ENCODE data around the gene ERAL1. TPM values are rescaled to one million over a fixed set of nuclear protein-coding genes. Genes with fewer than 3 reads are reported as not detected.

ERAL1 gene
- polyA plus RNA-seq, 3 donors, result 27.7 to 34.5 (median 33.8) TPM

DNA sequence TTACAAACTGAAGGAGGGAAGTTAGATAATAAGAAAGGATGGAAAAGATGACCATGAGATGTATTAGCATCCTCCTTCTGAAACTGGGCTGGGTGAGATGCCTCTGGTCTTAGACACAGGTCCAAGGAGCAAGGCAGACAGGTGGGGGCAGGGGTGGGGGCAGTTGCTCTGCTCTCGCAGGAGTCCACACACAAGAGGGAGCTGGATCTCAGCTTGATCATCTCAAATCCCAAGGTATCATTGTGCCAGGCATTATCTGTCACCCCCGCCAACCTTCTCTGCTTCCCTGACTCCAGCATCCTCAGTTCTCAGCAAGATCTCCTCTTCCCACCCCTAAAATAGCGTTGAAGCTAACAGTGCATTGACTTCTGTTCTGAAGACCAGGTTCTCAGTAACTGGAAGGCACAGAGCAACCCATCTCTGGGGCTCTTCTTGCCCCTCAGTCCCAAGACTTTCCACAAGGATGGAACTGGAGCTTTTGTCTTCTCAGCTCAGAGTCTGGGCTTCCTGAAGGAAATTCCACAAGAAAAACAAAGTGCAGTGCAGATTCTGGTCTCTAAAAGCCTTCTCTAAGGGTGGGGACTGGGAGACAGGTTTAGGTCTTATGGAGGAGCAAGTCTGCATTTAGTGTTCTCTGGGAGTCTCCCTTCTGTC, 41.1 kb downstream of the ERAL1 start:
- no peak for DNase-seq
- intact Hi-C loops (cut with micrococcal nuclease), result loop anchor here in 1 of 2 donors (5.0 kb wide), 1 partner anchor 179 kb away; the partner anchor contains the start of genes RAB34 and RPL23A
- H3K27ac ChIP-seq (ENCODE audit: low read depth in 1 of 2, low read length in 2 of 2), result peak overlapping the region in 1 of 2 donors; percentile 90
- H3K9me3 ChIP-seq (replicated peaks in 1 of 2; ENCODE audit: control insufficient read depth in 1 of 2, insufficient read depth in 1 of 2, low read length in 2 of 2), result no peaks in the 10 kb centered on the region
- peak overlapping the region; percentile 92 to 93 for H3K4me3 Mint-ChIP-seq
- no peak overlapping the region for H2AFZ ChIP-seq (ENCODE audit: insufficient read depth, low read depth, low read length, poor library complexity, severe bottlenecking)
- H3K27ac Mint-ChIP-seq, result peak overlapping the region; percentile 85 to 96 (median 93)
- H3K9ac ChIP-seq (ENCODE audit: insufficient read depth, low read length, poor library complexity, severe bottlenecking), result peak overlapping the region; percentile 91
- peak overlapping the region; percentile 92 for H3K4me2 ChIP-seq (replicated peaks; ENCODE audit: extremely low read depth, low read length, poor library complexity, severe bottlenecking)
- WGBS (ENCODE audit: insufficient coverage), result 63% methylated on average over 2 of the region's 3 CpGs
- H3K79me2 ChIP-seq (ENCODE audit: insufficient read depth, low read length), result peaks cover 83% of the 10 kb centered on the region
- H3K9me3 Mint-ChIP-seq, result peaks cover 0 to 2% (median 0%) of the 10 kb centered on the region in 7 donors
- H3K36me3 Mint-ChIP-seq, result peaks cover 17 to 22% of the 10 kb centered on the region in 2 donors
- H3K4me1 Mint-ChIP-seq, result peaks cover 58% of the 10 kb centered on the region
- H4K20me1 ChIP-seq (ENCODE audit: insufficient read depth, low read length), result peaks cover 36% of the 10 kb centered on the region
- peaks cover 4 to 12% of the 10 kb centered on the region in 2 donors for H3K36me3 ChIP-seq (replicated peaks in 1 of 2; ENCODE audit: control insufficient read depth in 1 of 2, insufficient read depth in 2 of 2, low read length in 2 of 2)
- H3K27me3 ChIP-seq (ENCODE audit: control insufficient read depth in 2 of 2, insufficient read depth in 2 of 2, low read length in 2 of 2), result no peaks in the 10 kb centered on the region
- peak overlapping the region in 2 of 3 experiments; percentile 79 to 98 for H3K4me3 ChIP-seq (replicated peaks in 1 of 3; ENCODE audit: low read depth in 2 of 3, low read length in 3 of 3)
- no peak for TF ChIP-seq CTCF (IDR thresholded peaks at IDR 0.05)
- H3K27me3 Mint-ChIP-seq (ENCODE audit: low read depth in 3 of 3), result peaks cover 0 to 5% (median 0%) of the 10 kb centered on the region in 3 donors
- H3K4me1 ChIP-seq (ENCODE audit: control insufficient read depth in 1 of 2, insufficient read depth in 2 of 2, low read length in 2 of 2), result peaks cover 53 to 61% of the 10 kb centered on the region in 2 donors

GRCh38 chr17:28896491-28896883, 41.7 kb downstream of the ERAL1 start:
- Histone ChIP-seq H4K20me1 (ENCODE audit: insufficient read depth, low read length) (peaks cover 30% of the 10 kb centered on the region), H3K36me3 (replicated peaks in 1 of 2; ENCODE audit: control insufficient read depth in 1 of 2, insufficient read depth in 2 of 2, low read length in 2 of 2) (peaks cover 0 to 6% of the 10 kb centered on the region in 2 donors), H3K9me3 (replicated peaks in 1 of 2; ENCODE audit: control insufficient read depth in 1 of 2, insufficient read depth in 1 of 2, low read length in 2 of 2) (no peaks in the 10 kb centered on the region), H3K4me3 (replicated peaks in 1 of 3; ENCODE audit: low read depth in 2 of 3, low read length in 3 of 3) (peak overlapping the region; percentile 79 to 98 (median 86)), H3K4me2 (replicated peaks; ENCODE audit: extremely low read depth, low read length, poor library complexity, severe bottlenecking) (peak overlapping the region; percentile 92), H3K27me3 (ENCODE audit: control insufficient read depth in 2 of 2, insufficient read depth in 2 of 2, low read length in 2 of 2) (no peaks in the 10 kb centered on the region), H3K4me1 (ENCODE audit: control insufficient read depth in 1 of 2, insufficient read depth in 2 of 2, low read length in 2 of 2) (peaks cover 56 to 66% of the 10 kb centered on the region in 2 donors), H3K79me2 (ENCODE audit: insufficient read depth, low read length) (peaks cover 81% of the 10 kb centered on the region), H3K27ac (ENCODE audit: low read depth in 1 of 2, low read length in 2 of 2) (peak overlapping the region; percentile 84 to 90), H2AFZ (ENCODE audit: insufficient read depth, low read depth, low read length, poor library complexity, severe bottlenecking) (peak overlapping the region; percentile 95), H3K9ac (ENCODE audit: insufficient read depth, low read length, poor library complexity, severe bottlenecking) (peak overlapping the region; percentile 91)
- H3K36me3 Mint-ChIP-seq, result peaks cover 11 to 17% of the 10 kb centered on the region in 2 donors
- no peak for TF ChIP-seq CTCF (IDR thresholded peaks at IDR 0.05)
- H3K9me3 Mint-ChIP-seq, result peaks cover 0 to 2% (median 0%) of the 10 kb centered on the region in 7 donors
- no peak for DNase-seq
- peaks cover 56% of the 10 kb centered on the region for H3K4me1 Mint-ChIP-seq
- peaks cover 0 to 5% (median 0%) of the 10 kb centered on the region in 3 donors for H3K27me3 Mint-ChIP-seq (ENCODE audit: low read depth in 3 of 3)
- peak overlapping the region; percentile 85 to 96 (median 93) for H3K27ac Mint-ChIP-seq
- intact Hi-C loops (cut with micrococcal nuclease), result loop anchor here in 1 of 2 donors (5.0 kb wide), 1 partner anchor 179 kb away; the partner anchor contains the start of genes RAB34 and RPL23A
- peak overlapping the region; percentile 92 to 93 for H3K4me3 Mint-ChIP-seq
- WGBS (ENCODE audit: insufficient coverage), result 0% methylated on average over 3 of the region's 5 CpGs
